Measurements from ENCODE around the gene LIPC. TPM values are rescaled to one million over a fixed set of nuclear protein-coding genes. Genes with fewer than 3 reads are reported as not detected.

The LIPC gene
- total RNA-seq, 1 experiment from 2014 or later = not detected

- TF ChIP-seq ZNF274 (IDR thresholded peaks at IDR 0.05; ENCODE audit: low read depth, low read length) (no peak), JUND (IDR thresholded peaks at IDR 0.05) (no peak), ZFX (IDR thresholded peaks at IDR 0.05) (no peak), SIN3A (IDR thresholded peaks at IDR 0.05; ENCODE audit: low read depth) (no peak)
- TF ChIP-seq, protein P1, sequence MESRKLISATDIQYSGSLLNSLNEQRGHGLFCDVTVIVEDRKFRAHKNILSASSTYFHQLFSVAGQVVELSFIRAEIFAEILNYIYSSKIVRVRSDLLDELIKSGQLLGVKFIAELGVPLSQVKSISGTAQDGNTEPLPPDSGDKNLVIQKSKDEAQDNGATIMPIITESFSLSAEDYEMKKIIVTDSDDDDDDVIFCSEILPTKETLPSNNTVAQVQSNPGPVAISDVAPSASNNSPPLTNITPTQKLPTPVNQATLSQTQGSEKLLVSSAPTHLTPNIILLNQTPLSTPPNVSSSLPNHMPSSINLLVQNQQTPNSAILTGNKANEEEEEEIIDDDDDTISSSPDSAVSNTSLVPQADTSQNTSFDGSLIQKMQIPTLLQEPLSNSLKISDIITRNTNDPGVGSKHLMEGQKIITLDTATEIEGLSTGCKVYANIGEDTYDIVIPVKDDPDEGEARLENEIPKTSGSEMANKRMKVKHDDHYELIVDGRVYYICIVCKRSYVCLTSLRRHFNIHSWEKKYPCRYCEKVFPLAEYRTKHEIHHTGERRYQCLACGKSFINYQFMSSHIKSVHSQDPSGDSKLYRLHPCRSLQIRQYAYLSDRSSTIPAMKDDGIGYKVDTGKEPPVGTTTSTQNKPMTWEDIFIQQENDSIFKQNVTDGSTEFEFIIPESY (IDR thresholded peaks at IDR 0.05; ENCODE audit: extremely low read depth, insufficient replicate concordance, low read length) = no peak
- TF ChIP-seq, protein P2, sequence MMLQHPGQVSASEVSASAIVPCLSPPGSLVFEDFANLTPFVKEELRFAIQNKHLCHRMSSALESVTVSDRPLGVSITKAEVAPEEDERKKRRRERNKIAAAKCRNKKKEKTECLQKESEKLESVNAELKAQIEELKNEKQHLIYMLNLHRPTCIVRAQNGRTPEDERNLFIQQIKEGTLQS (IDR thresholded peaks at IDR 0.05) = no peak
These were observed 86.8 kb downstream of the LIPC start (continued) for GRCh38 chr15:58518626-58519025.

DNA sequence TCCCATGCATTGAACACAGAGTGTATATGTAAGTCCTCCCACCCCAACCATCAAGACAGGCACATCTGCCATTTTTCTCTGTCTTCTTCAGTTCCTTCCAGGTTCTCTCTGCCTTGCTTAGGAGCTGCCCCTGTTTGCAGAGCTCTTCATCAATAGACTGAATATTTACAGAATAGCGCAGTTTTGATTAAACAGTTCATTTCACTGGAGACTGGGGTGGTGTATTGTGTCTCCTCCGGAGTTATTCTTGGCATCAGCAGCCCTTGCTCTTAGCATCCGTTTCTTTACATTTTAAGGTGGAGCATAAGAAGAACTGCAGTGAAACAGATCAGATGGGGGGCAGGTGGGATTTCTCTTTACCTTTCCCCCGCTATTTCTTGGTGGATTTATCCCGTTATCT is 87.7 kb downstream of the LIPC start:
- no peak for ATAC-seq
- Histone ChIP-seq H3K36me3 (ENCODE audit: control insufficient read depth in 1 of 2, insufficient read depth in 2 of 2, low read length in 2 of 2) (no peaks in the 10 kb centered on the region), H3K9ac (ENCODE audit: low read length) (no peak overlapping the region), H3K9me2 (ENCODE audit: insufficient read depth) (no peaks in the 10 kb centered on the region), H4K20me1 (ENCODE audit: insufficient read depth) (no peaks in the 10 kb centered on the region), H3K79me2 (ENCODE audit: insufficient read depth, low read length) (no peaks in the 10 kb centered on the region), H3K4me1 (ENCODE audit: control insufficient read depth in 1 of 2, insufficient read depth in 2 of 2, low read length in 2 of 2) (peaks cover 9 to 23% of the 10 kb centered on the region in 2 experiments; a peak in 3 of 4 replicates), H3K4me2 (ENCODE audit: low read length) (no peak overlapping the region), H3K9me3 (ENCODE audit: control insufficient read depth in 1 of 2, insufficient read depth in 1 of 2, low read depth in 1 of 2, low read length in 2 of 2) (no peaks in the 10 kb centered on the region), H3K27ac (ENCODE audit: low read depth, low read length) (no peak overlapping the region), H3K4me3 (replicated peaks in 1 of 2; ENCODE audit: low read depth in 1 of 2, low read length in 2 of 2) (no peak overlapping the region), H3K27me3 (ENCODE audit: insufficient read depth, low read length) (no peaks in the 10 kb centered on the region), H2AFZ (ENCODE audit: low read depth, low read length, poor library complexity, severe bottlenecking) (no peak overlapping the region)
- RAD21 ChIA-PET (ENCODE audit: low non-redundant PET in 1 of 2, low total read pairs in 2 of 2, uncharacterized antibody in 2 of 2, unreplicated experiment in 2 of 2) = no interaction called here
- no peak for TF ChIP-seq JUND (IDR thresholded peaks at IDR 0.05)
- no peak for TF ChIP-seq POLR2A (IDR thresholded peaks at IDR 0.05; ENCODE audit: borderline replicate concordance, extremely low read depth, insufficient read depth, insufficient read length)
- no peak for TF ChIP-seq ZFX (IDR thresholded peaks at IDR 0.05)
- no peak for TF ChIP-seq ELF1 (IDR thresholded peaks at IDR 0.05; ENCODE audit: borderline replicate concordance, low read depth)
- TF ChIP-seq YY1 (IDR thresholded peaks at IDR 0.05; ENCODE audit: extremely low read depth, insufficient replicate concordance, low read depth, low read length) = no peak
- no peak for TF ChIP-seq RAD21 (IDR thresholded peaks at IDR 0.05; ENCODE audit: low read depth)
- TF ChIP-seq, protein P3, sequence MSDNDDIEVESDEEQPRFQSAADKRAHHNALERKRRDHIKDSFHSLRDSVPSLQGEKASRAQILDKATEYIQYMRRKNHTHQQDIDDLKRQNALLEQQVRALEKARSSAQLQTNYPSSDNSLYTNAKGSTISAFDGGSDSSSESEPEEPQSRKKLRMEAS (IDR thresholded peaks at IDR 0.05) = no peak
- no peak for TF ChIP-seq POLR2AphosphoS5 (IDR thresholded peaks at IDR 0.05; ENCODE audit: low read depth, low read length)
- TF ChIP-seq EGR1 (IDR thresholded peaks at IDR 0.05; ENCODE audit: low read depth) = no peak
- CTCF ChIA-PET = no interaction called here
- no peak for DNase-seq (ENCODE audit: low read depth, low spot score)
- POLR2A ChIA-PET = no interaction called here
- intact Hi-C loops (cut with micrococcal nuclease) = no loop called here
- BruUV-seq (replicated peaks) = no TSS peak
